Medulla oblongata (tissue), 1 donor: ENCODE data around the gene GPR83.
"Not testable (repeated sequence)": the region's sequence is repeated elsewhere in the genome, so short reads cannot be mapped to it uniquely, and the experiment has no call there.

Experiments used
- DNase-seq: peaks from one replicate; pipeline ENCODE4 v3.0.0-alpha.2; 2015; ENCODE audit errors: extremely low spot score

GPR83 gene

DNA sequence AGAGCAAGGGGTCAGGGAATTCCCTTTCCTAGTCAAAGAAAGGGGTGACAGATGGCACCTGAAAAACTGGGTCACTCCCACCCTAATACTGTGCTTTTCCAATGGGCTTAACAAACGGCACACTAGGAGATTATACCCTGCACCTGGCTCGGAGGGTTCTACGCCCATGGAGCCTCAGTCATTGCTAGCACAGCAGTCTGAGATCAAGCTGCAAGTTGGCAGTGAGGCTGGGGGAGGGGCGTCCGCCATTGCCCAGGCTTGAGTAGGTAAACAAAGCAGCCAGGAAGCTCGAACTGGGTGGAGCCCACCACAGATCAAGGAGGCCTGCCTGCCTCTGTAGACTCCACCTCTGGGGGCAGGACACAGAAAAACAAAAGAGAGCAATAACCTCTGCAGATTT, 30.6 kb downstream of the GPR83 start:
- not testable (repeated sequence) for DNase-seq

- not testable (repeated sequence) for DNase-seq
Observed at GRCh38 chr11:94350850-94351563, 50.2 kb downstream of the GPR83 start.

DNA sequence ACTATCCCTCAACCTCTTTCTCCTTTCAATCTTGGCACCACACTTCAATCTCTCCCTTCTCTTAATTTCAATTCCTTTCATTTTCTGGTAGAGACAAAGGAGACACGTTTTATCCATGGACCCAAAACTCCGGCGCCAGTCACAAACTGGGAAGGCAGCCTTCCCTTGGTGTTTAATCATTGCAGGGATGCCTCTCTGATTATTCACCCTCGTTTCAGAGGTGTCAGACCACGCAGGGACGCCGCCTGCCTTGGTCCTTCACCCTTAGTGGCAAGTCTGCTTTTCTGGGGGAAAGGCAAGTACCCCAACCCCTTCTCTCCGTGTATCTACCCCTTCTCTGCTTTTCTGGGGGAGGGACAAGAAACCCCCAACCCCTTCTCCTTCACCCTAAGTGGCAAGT, 54.9 kb downstream of the GPR83 start:
- DNase-seq, result not testable (repeated sequence)

DNA sequence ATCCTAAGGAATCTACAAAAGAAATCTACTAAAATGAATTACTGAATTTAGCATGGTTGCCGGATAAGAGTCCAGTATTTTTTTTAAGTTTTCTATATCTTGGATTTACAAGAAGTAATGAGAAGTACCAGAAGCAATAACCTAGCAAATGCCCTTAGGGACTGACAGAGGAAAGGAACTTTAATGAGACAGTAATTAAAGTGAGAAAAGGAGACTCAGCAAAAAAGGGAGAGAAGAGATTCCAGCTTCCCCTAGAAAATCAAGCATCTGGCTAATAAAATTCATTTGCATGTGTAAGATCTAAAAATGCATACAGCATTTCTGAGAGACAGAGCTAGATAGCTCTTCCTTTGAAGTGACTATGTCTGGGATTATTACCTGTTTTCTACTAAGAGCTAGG, 57.7 kb downstream of the GPR83 start:
- DNase-seq, result no peak

DNA sequence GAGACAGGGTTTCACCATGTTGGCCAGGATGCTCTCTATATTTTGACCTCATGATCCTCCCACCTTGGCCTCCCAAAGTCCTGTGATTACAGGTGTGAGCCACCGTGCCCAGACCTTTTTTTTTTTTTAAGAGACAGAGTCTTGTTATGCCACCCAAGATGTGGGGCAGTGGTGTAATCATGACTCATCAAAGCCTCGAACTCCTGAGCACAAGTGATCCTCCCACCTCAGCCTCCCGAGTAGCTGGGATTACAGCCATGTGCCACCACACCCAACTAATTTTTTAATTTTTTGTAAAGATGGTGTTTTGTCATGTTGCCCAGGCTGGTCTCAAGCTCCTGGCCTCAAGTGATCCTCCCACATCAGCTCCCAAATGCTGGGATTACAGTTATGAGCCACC, 59.0 kb downstream of the GPR83 start:
- DNase-seq, result no peak

GRCh38 chr11:94338651-94339050, 62.6 kb downstream of the GPR83 start:
- DNase-seq, result no peak

DNA sequence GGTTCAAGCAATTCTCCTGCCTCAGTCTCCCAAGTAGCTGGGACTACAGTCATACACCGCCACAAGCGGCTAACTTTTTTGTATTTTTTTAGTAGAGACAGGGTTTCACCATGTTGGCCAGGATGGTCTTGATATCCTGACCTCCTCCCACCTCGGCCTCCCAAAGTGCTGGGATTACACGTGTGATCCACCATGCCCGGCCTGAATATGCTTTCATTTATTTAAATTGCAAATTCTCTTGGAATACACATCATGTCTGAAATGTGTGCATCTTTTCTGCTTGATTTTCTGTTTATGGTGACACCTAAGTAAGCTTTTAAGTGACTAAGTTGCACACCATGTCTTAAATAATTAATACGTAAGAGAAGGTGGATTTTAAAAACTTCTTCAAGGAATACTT, 65.2 kb downstream of the GPR83 start:
- DNase-seq, result no peak

- DNase-seq, result no peak
Observed at GRCh38 chr11:94332814-94333213, 68.4 kb downstream of the GPR83 start.

GRCh38 chr11:94330789-94331188, 70.4 kb downstream of the GPR83 start:
- DNase-seq, result no peak

- DNase-seq, result no peak
Observed at GRCh38 chr11:94329501-94329900, 71.7 kb downstream of the GPR83 start.

GRCh38 chr11:94328587-94329080, 72.6 kb downstream of the GPR83 start:
- no peak for DNase-seq
